Stimulated activated CD8-positive, alpha-beta memory T cell treated with anti-CD3 and anti-CD28 coated beads, Interleukin-7, amount 100 ng/mL, for 48 hours (primary cell): ENCODE data around the gene COPS3.
A peak's percentile ranks its signal among the peaks of the same experiment; 100 is the strongest.

Experiments used
- DNase-seq, 2 donors: peaks; one replicate each; pipeline ENCODE4 v3.0.0-alpha.2; 2020; ENCODE audit warnings: low read depth in 1 of 2; ENCODE audit errors: extremely low read depth in 1 of 2

The COPS3 gene

DNA sequence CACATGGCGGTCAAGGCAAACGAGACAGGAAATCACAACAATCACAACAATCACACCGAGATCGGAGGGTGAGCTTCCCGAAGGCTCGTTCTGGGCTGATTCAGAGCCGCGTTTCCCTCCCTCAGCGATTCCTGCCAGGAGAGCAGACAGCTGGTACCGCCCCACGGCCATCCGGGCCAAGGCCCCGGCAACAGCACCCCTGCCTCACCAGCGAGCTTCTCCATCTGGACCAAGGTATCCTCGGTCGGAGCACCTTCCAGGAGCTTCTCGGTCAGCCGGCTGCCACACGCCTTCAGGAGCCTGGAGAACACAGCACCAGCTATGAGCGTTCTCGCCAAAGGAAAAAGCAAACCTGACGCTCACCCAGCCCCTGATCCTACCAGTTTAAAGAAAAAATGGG lies 59.7 kb downstream of the COPS3 start:
- no peak for DNase-seq

DNA sequence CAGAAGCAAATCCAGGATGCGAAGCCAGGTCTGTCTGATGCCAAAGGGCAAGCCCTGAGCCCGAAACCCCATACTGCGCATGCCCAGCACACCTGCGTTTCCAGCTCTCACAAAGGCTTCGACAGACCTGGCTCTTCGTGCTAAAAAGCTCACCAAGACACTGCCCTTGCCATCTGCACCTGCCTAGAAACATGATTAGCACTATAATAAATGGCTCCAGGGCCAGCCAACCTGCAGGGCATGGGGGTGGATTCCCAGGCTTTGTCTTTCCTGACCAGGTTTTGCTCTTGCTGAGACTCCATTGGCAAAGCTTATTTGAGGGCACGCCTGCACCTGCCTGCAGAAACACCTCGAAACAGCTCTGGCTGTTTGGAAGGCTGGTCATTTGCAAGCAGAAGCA lies 60.5 kb downstream of the COPS3 start:
- DNase-seq: no peak

DNA sequence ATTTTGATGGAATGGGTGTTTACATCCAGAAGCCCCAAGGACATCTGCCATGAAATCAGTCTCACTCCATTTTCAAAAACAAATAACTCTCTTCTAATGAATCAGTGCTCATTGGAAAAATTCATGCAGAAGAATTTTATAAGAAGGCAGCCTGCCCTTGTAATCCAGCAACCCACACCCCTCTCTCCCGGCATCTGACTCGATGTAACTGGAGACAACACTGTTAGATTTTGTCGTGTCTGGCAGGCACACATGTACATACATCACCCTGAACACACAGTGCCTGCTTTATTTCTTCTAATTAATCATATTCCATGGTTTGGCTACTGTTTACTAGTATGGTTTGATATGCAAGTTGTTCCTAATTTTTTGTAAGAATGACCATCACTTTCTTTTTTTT lies 63.1 kb downstream of the COPS3 start:
- no peak for DNase-seq

DNA sequence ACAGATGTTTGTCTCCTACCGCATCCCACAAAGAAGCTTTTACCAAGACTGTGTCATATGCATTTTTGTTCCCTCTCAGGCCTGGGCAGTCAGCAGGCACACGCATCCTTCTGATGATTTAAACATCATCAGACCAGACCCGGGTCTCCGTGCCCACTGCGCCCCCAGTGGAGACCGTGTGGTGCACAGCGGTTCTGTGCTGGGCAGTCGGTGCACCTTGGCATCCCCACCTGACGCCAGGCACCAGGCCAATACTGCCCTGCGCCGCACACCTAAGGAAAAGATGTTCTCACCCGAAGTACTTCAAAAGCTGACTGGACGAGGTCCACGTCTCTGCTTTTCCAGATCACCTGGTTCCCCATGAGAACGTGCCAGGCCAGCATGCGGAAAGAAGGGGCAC lies 64.3 kb downstream of the COPS3 start:
- DNase-seq: no peak

DNA sequence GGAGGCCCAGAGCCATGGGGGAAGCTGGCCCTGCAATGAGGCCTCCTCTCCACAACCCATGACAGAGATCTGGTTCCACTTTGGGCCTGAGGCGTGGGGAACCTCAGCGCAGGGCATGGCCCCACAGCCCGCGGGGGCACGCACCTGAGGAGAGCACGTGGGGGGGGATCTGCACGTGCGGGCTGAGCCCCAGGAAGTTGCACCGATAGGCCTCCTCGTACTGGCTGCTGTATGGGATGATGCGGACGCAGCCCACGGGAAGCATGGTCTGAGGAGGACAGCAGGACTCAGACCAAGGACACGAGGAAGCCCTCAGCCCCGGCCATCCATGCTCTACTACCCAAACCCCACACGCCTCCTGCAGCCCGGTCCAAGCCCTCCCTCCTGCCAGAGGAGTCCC lies 64.8 kb downstream of the COPS3 start:
- DNase-seq: no peak

DNA sequence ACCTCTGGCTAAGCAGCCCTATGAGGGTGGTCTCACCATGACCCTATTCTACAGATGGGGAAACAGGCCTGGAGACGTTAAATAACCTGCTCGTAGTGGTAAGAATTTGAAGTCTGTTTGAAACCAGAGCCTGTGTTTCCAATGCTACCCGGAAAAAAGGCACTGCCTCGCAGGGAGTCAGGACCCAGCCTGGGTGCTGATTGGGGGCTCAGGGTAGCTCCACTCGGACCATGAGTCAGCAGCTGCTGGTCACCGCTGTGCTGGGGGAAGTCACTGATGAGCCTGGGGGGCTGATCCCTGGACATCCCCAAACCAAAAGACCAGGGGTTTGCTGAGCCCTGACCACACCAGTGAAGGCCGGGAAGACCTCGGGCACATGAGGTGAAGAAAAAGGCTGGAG lies 65.5 kb downstream of the COPS3 start:
- DNase-seq: no peak

DNA sequence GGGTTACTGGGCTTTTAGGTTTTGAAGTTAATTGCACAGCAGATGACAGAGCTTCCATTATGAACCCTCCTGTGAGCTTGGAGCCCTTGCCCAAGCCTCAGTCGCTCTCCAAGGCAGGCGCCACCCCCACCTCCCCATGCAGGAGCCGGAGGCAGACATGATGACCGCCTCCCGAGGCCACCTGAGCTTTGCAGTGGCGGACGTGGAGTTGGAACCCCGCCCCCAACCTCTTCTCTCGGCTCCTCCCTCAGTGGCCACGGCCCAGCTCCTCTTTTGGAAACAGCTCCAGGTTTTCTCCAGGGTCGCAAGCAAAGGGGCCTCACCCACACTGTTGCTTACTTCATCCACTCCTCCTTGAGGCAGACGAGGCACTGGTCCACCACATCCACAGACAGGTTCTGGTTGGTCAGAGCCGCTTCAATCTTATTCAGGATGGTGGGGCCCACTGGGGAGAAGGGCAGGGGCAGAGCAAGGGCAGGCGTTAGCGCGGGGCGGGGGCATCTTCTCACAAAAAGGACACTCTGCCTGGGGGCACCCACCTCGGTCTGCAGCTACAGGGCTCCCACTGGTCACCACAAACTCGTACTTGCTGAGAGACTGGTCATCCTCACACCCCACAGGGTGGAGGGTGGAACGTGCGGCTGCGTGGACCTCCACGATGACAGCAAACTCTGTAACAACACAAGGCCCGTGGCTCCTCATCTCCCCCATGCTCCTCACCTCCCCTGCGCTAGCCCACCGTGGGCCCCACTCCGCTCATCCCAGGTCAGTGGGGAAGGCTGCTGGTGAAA lies 66.2 kb downstream of the COPS3 start:
- DNase-seq: no peak

DNA sequence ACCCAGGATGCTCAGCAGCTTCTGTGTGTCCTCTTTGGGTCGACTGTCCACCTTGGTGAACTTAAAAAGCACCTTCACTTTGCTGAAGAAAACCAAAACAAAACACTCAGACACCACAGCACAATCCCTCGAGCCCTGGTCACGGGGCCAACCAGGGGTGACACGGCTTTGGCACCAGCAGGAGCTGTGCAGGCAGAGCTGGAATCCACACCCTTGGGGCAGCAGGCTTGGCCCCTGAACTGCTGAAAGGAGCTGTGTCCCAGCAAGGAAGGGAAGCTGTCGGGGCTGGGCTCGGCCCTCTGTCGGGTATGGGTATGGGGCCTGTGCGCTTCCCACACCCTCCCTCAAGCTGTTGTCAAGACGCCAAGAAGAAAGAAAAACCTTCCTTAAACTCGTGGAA lies 67.3 kb downstream of the COPS3 start:
- no peak for DNase-seq

DNA sequence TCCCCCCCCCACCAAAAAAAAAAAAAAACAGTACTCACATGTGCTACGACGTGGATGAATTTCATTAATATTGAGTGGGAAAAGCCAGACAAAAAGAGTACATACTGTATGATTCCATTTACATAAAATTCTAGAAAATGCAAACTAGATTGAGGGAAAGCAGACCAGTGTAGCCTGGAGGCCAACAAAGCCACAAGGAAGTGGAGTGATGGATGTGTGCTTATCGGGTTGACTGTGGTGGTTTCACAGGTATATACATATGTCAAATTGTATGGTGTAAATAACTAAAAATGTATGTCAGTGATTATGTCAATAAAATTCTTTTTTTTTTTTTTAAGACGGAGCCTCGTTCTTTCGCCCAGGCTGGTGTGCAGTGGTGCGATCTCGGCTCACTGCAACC lies 73.0 kb downstream of the COPS3 start:
- no peak for DNase-seq

DNA sequence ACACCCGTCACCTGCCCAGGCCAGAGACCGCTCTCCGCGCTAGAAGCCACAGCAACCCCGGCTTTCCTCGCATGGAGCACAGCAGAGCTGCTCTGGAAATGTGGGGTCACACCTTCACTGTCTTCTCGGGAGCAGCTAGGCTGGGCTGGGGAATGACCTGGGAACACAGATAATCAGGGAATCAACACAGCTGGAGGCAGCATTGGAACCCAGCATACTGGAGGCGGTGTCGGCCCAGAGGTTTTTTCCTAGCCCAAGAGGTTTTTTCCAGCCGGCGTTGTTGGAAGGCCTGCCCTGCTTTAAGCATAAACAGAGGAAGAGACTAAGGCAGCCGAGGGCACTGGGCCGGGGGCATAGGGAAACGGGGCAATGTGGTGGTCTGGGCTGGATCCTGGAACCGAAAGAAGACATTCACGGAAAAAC lies 74.1 kb downstream of the COPS3 start:
- DNase-seq: no peak

DNA sequence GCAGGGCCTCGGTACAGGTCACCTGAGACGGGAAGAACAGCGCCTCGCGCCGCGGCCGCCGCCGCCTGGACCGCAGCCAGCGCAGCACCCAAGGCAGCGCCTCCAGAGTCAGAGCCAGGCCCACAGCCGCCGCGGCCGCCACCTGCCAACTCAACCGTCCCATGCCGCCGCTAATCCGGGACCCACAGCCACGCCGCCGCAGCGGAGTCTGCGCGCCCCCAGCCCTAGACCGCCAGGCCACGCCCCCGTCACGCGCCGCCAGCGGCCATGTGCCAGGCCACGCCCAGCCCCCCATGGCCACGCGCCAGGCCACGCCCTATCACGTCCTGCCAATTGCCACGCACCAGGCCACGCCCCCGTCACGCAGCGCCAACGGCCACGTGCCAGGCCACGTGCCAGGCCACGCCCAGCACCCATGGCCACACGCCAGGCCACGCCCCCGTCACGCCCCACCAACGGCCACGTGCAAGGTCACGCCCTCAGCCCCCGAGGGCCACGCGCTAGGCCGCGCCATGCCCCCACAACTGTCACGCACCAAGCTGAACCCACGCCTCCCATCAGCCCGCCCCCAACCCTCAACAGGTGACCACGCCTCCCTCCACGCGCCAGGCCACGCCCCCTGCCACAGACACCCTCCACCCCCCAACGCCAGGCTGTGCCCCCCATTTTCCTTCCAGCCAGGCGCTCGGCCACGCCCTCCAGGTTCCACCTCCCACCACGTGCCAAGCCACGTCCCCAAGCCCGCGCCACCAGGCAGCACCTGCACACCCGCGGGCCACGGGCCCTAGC lies 74.7 kb downstream of the COPS3 start, which contains the start of gene PLD6:
Gene PLD6, minus strand, starts transcription at position 210 of the 789 bp plus-strand sequence. Its CDS starts 47 bp downstream, at position 163.
- DNase-seq: peak; percentile 82 to 84

DNA sequence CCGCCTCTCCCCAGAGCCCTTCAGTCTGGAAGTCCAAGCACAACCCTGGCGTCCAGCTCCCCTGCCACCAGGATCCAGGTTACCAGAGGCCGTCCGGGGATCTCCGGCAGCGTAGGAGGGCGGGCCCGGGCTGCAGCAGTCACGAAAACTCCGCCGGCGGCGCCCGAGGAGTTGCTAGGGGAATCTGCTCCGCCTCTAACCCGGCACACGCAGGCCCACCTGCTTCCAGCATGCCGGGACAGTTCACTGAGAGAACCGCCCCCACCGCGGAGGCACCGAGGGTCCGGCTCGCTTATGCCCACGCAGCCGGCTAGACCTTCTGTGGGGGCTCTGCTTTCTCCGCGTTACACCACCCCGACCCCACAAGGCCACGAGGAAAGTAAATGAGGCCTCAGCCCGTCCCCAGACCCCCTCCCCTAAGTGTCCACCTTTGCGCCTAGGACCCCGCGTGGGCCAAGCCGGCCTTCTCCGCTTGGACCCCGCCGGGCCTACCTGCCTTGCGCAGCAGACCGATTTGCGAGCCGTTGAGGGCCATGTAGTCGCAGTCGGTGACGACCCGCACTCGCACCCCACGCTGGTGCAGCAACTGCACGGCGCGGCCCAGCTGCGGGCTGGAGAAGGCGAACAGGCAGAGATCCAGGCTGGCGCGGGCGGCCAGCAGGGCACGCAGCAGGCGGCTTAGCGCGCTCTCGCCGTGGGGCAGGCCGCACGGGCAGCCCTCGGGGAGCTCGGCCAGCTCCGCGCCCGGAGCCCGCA lies 75.5 kb downstream of the COPS3 start:
- DNase-seq: peak; percentile 37 to 40

DNA sequence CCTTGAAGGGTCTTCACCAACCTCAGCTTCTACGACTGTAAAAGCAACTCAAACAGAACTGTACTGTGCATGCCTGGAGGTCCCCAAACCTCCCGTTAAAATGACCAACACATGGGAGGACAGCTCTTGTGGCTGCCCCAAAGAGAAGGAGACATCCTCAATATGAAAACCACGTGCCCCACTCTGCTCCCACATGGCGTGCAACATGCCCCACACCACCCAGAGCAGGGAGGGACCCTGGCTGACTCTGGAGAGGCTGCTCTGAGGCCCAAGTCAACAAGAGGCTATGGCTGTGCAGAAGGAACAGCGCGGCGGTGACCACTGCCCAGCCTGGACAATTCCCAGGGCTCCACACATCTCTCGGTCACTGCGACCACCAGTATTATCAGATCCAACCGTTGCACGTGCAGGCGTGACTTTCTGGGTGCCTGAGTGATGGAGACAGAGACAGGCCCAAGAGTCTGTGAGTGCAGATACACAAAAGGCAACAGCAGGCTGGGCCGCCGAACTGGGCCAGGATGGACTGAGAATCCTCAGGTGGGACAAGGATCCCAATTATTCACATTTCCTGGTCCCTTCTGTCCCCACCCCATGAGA lies 76.3 kb downstream of the COPS3 start:
- DNase-seq: no peak

DNA sequence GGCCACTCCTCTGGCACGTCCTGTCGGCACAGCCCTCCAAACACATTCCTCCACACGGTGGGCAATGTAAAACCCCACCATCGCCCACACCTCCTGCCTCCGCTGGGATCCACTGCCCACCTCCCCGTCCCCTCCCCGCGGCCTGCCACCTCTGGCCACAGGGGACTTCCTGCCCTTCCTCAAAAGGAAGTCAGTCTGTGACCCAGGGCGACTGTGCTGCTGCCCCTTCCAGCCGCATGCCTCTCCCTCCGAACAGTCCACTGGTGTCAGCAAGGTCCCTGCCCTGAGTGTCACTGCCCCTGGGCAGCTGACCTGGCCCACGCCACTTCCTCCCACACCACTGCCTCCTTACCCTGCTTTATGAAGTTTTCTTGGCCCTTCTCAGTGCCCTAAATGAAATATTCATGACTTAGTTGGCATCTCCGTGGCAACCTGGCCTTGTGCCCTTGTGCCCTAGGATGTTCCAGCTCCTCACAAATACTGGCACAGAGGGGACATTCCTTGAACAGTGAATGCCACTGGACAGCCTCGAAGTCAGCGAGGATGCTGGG lies 76.9 kb downstream of the COPS3 start:
- DNase-seq: no peak

DNA sequence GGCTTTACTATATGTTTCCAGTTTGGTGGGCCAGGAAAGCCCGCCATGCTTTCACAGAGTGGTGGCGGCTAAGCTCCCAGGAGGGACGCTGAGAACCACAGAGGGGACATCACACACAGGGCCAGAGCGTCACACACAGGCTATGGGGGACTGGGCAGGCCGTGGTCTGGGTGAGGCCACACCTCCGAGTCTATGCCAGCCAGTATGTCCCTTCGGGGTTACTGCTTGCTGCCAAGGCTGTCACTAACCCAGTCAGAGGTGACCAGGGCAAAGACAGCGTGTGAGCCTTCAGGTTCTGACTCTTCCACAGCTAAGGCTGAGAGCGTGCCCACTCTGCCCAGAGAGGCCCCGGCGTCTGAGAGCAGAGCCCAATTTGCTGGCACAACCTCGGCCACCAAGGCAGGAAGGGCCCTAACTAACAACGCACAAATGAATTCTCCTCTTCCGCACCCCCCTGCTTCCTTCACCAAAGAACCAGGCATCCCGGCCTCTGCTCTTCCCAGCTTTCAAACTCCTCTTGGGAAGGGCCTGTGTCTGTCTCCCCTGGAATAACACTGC lies 77.8 kb downstream of the COPS3 start:
- no peak for DNase-seq

DNA sequence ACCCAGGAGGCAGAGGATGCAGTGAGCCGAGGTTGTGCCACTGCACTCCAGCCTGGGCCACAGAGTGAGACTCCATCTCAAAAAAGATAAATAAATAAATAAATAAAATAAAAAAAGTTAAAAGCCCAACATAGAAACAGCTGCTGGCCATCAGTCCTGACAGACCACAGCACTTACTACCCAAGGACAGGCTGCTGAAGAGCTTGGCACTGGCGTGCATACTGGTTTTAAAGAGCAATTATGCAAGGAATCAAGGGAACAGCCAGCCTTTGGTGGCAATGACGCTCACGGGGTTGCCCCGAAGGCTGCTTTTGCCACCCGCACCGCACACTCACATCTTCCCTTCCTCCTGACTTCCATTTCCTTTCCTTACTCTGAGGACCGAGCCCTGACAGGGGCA lies 79.1 kb downstream of the COPS3 start:
- no peak for DNase-seq

DNA sequence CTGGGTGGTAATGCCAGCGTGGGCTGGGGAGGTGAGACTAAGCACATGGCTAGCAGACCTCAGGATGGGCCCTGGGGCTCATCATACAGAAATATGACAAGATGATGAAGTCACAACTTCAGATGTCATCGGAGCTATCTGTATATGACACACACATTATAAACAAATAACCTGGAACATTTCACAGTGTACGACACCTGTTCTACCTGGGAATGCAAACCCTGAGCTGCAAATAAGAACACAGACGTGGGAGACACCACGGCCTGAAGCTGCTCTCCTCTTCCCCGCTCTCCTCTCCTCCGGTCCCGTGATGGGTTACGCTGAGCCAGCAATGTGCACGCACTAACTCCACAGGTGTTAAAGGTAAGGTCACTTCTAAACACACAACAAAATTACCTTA lies 79.8 kb downstream of the COPS3 start:
- DNase-seq: no peak

DNA sequence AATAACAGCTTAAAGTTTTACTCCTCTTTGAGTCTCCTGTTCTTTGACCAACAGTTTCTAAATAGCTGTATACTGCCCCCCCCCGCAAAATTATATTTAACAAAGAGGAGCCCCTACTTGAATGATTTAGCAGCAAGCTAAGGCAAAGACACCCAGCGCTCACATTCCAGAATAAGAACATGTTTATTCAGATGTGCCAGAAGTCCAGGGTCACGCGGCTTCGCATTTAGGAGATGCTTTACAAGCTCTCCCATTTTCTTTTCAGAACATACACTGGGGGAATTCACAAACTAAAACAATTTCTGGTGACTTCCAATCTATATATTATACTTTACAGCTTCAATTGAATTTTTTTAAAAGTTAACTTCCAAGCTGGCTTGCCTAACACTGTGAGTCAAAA lies 80.2 kb downstream of the COPS3 start:
- no peak for DNase-seq

DNA sequence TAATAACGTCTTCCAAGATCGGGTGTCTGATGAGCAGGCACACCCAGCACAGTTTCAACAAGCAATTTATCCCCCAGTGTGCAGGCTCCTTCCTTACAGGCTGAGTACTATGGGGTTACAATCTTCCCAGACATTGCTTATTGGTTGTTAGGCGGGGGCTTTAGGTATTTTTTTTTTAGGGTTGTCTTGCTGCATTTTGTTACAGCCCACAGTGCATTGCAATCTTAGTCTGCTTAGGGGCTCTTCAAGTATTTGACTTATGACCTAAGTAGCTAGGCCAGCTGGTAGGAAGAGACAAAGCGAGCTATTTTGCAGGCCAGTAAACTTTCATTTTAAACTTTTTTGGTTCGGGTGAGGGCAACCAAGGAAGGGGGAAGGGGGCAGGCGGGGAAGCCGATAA lies 80.7 kb downstream of the COPS3 start:
- no peak for DNase-seq

DNA sequence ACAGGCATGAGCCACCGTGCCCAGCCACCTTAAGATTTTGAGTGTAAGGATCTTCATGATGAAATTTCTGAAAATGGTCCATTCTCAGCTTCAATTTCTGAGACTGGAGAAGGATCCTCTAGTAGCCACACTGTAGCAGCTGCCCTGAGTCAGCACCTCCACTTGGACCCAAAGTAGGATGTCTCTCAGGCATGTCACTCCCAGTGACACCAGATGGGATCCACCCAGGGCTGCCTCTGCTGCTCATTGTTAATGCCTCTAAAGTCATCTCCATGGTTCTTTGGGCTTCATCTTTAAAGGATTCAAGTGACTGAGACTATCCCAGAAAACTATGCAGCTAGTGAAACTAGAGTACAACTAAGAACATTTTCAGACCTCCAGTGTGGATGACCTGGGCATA lies 82.8 kb downstream of the COPS3 start:
- DNase-seq: no peak

DNA sequence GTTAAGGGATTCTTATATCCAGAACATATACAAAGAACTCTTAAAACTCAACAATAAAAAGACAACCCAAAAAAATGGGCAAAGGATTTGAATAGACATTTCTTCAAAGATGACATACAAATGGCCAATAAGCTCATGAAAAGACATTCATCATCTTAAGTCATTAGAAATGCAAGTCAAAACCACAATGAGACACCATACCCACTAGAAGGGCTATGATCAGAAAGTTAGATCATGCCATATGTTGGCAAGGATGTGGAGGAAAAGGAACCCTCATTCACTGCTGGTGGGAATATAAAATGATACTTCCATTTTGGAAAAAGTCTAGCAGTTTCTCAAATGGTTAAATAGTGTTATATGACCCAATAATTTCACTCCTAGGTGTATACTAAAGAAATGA lies 84.3 kb downstream of the COPS3 start:
- DNase-seq: no peak
